Measurements from ENCODE around the gene APOL6.
A peak's percentile ranks its signal among the peaks of the same experiment; 100 is the strongest.
"Not testable (repeated sequence)": the region's sequence is repeated elsewhere in the genome, so short reads cannot be mapped to it uniquely, and the experiment has no call there.

Gene APOL6

GRCh38 chr22:35678836-35679235 lies 30.6 kb downstream of the APOL6 start:
- DNase-seq (ENCODE audit: low read depth), result no peak
- H3K4me3 ChIP-seq (ENCODE audit: low read depth, low read length), result no peak overlapping the region
- TF ChIP-seq CTCF (conservative IDR thresholded peaks at IDR 0.05; ENCODE audit: low read depth, low read length), result no peak

- DNase-seq (ENCODE audit: low read depth), result peak; percentile 59
- H3K4me3 ChIP-seq (ENCODE audit: low read depth, low read length), result not testable (repeated sequence)
Observed at GRCh38 chr22:35679492-35679891, 31.2 kb downstream of the APOL6 start.

- TF ChIP-seq CTCF (conservative IDR thresholded peaks at IDR 0.05; ENCODE audit: low read depth, low read length), result no peak
- DNase-seq (ENCODE audit: low read depth), result no peak
- H3K4me3 ChIP-seq (ENCODE audit: low read depth, low read length), result no peak overlapping the region
Observed at GRCh38 chr22:35681454-35682052, 33.3 kb downstream of the APOL6 start.

DNA sequence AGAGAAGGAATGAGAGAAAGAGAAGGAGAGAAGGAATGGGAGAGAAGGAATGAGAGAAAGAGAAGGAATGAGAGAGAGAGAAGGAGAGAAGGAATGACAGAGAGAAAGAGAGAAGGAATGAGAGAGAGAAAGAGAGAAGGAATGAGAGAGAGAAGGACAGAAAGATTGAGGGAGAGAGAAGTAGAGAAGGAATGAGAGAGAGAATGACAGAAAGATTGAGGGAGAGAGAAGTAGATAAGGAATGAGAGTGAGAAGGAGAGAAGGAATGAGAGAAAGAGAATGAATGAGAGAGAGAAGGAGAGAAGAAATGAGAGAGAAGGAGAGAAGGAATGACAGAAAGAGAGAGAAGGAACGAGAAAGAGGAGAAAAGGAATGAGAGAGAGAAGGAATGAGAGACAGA lies 35.3 kb downstream of the APOL6 start:
- DNase-seq (ENCODE audit: low read depth), result no peak
- no peak for TF ChIP-seq CTCF (conservative IDR thresholded peaks at IDR 0.05; ENCODE audit: low read depth, low read length)
- no peak overlapping the region for H3K4me3 ChIP-seq (ENCODE audit: low read depth, low read length)

GRCh38 chr22:35684270-35684700 lies 36.0 kb downstream of the APOL6 start:
- DNase-seq (ENCODE audit: low read depth), result peak; percentile 85

DNA sequence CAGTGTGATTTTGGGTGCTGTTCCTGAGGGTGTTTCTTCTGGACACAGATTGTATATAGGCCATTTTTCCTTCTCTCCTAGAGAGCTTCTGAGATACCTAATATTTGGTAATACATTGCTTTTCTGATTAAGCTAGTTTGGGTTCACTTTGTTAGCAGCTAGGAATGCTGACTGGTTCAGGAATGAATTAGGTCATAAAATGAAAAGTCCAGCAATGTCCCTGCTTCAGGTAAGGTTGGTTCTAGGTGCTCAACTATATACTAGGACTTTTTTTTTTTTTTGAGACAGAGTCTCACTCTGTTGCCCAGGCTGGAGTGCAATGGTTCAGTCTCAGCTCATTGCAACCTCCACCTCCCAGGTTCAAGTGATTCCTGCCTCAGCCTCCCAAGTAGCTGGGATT lies 36.5 kb downstream of the APOL6 start:
- DNase-seq (ENCODE audit: low read depth), result no peak
- H3K4me3 ChIP-seq (ENCODE audit: low read depth, low read length), result no peak overlapping the region
- TF ChIP-seq CTCF (conservative IDR thresholded peaks at IDR 0.05; ENCODE audit: low read depth, low read length), result no peak

More at GRCh38 chr22:35684270-35684700, 36.0 kb downstream of the APOL6 start:
- peak; percentile 78 for TF ChIP-seq CTCF (conservative IDR thresholded peaks at IDR 0.05; ENCODE audit: low read depth, low read length)
- H3K4me3 ChIP-seq (ENCODE audit: low read depth, low read length), result no peak overlapping the region

DNA sequence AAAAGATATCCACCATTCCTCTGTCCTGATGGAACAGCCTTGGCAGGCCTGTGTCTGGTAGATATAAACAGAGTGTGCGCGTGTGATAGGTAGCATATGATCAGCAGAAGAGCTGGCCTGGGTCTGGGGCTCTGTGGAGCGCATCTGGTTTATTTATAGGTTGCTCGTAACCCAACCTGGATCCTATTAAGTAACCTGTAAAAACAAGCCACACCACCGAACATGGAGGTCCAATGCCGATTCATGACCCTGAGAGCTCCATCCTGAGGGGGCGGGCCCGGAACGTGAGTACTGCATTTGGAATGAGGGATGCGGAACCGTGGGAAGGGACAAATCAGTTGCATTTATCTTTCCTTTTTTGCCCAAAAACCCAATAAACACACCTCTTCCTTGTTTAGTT lies 37.5 kb downstream of the APOL6 start:
- TF ChIP-seq CTCF (conservative IDR thresholded peaks at IDR 0.05; ENCODE audit: low read depth, low read length), result no peak

More for the DNA sequence above, 37.5 kb downstream of the APOL6 start:
- DNase-seq (ENCODE audit: low read depth), result no peak
- no peak overlapping the region for H3K4me3 ChIP-seq (ENCODE audit: low read depth, low read length)

All from choroid plexus epithelial cell (primary cell).